ENCODE measurements around the gene NELL2. TPM values are rescaled to one million over a fixed set of nuclear protein-coding genes. Genes with fewer than 3 reads are reported as not detected.
"Not testable (repeated sequence)": the region's sequence is repeated elsewhere in the genome, so short reads cannot be mapped to it uniquely, and the experiment has no call there.

NELL2 gene
- polyA plus RNA-seq, 10 donors = 0.55 to 12.3 (median 1.1) TPM

- DNase-seq = no peak
Observed at GRCh38 chr12:44778863-44779262, 97.3 kb downstream of the NELL2 start.

GRCh38 chr12:44777044-44777443, 99.1 kb downstream of the NELL2 start:
- no peak for DNase-seq

- no peak for DNase-seq
Observed at GRCh38 chr12:44775901-44776300, 100.2 kb downstream of the NELL2 start.

GRCh38 chr12:44774815-44775411, 101.2 kb downstream of the NELL2 start:
- DNase-seq = no peak

GRCh38 chr12:44771485-44772021, 104.6 kb downstream of the NELL2 start:
- peak in 1 of 3 donors; percentile 5 for DNase-seq

- no peak for DNase-seq
Observed at GRCh38 chr12:44765796-44766195, 110.3 kb downstream of the NELL2 start.

- DNase-seq = no peak
Observed at GRCh38 chr12:44763021-44763420, 113.1 kb downstream of the NELL2 start.

- DNase-seq = no peak
Observed at GRCh38 chr12:44759289-44759688, 116.8 kb downstream of the NELL2 start.

- no peak for DNase-seq
Observed at GRCh38 chr12:44750468-44750867, 125.6 kb downstream of the NELL2 start.

GRCh38 chr12:44749566-44749965, 126.5 kb downstream of the NELL2 start:
- no peak for DNase-seq

- DNase-seq = no peak
Observed at GRCh38 chr12:44748950-44749468, 127.1 kb downstream of the NELL2 start.

GRCh38 chr12:44741292-44741980, 134.7 kb downstream of the NELL2 start:
- not testable (repeated sequence) for DNase-seq

- DNase-seq = no peak
Observed at GRCh38 chr12:44738051-44738450, 138.1 kb downstream of the NELL2 start.

GRCh38 chr12:44728566-44728965, 147.5 kb downstream of the NELL2 start:
- no peak for DNase-seq

GRCh38 chr12:44720265-44720664, 155.8 kb downstream of the NELL2 start:
- no peak for DNase-seq

- DNase-seq = no peak
Observed at GRCh38 chr12:44717612-44718011, 158.5 kb downstream of the NELL2 start.

GRCh38 chr12:44716711-44717110, 159.4 kb downstream of the NELL2 start:
- no peak for DNase-seq

- no peak for DNase-seq
Observed at GRCh38 chr12:44711736-44712135, 164.4 kb downstream of the NELL2 start.

- no peak for DNase-seq
Observed at GRCh38 chr12:44709166-44709565, 166.9 kb downstream of the NELL2 start.

GRCh38 chr12:44708218-44708617, 167.9 kb downstream of the NELL2 start:
- DNase-seq = no peak

- DNase-seq = no peak
Observed at GRCh38 chr12:44703182-44703910, 172.8 kb downstream of the NELL2 start.

GRCh38 chr12:44697511-44697910, 178.6 kb downstream of the NELL2 start:
- no peak for DNase-seq

- no peak for DNase-seq
Observed at GRCh38 chr12:44696542-44696941, 179.6 kb downstream of the NELL2 start.

Data from muscle of back (tissue), 11 donors.